Endothelial cell of hepatic sinusoid (primary cell): ENCODE data around the gene IRX5.

Experiments
- in situ Hi-C: cut with HindIII; loops from 2 replicates; pipeline ENCODE4 v1.10.0; 2017; ENCODE audit warnings: low sequenced_read_pairs

IRX5 gene

GRCh38 chr16:54929090-54930004 lies 1.3 kb upstream of the IRX5 start:
- in situ Hi-C loops = loop anchor here (10.0 kb wide), 1 partner anchor 645 kb away; the partner anchor contains the start of gene IRX3

GRCh38 chr16:54930869-54931119 lies 129 bp downstream of the IRX5 start:
- in situ Hi-C loops = loop anchor here (10.0 kb wide), 1 partner anchor 646 kb away; the partner anchor contains the start of gene IRX3

GRCh38 chr16:54931120-54932014 lies 702 bp downstream of the IRX5 start:
- in situ Hi-C loops = loop anchor here (10.0 kb wide), 1 partner anchor 647 kb away; the partner anchor contains the start of gene IRX3

GRCh38 chr16:54932021-54932660 lies 1.5 kb downstream of the IRX5 start:
- in situ Hi-C loops = loop anchor here (10.0 kb wide), 1 partner anchor 647 kb away; the partner anchor contains the start of gene IRX3

GRCh38 chr16:54932737-54933254 lies 2.1 kb downstream of the IRX5 start:
- in situ Hi-C loops = loop anchor here (10.0 kb wide), 1 partner anchor 648 kb away; the partner anchor contains the start of gene IRX3

GRCh38 chr16:54933281-54934011 lies 2.8 kb downstream of the IRX5 start:
- in situ Hi-C loops = loop anchor here (10.0 kb wide), 1 partner anchor 649 kb away; the partner anchor contains the start of gene IRX3

GRCh38 chr16:54934481-54935265 lies 4.0 kb downstream of the IRX5 start:
- in situ Hi-C loops = loop anchor here (10.0 kb wide), 1 partner anchor 650 kb away; the partner anchor contains the start of gene IRX3

GRCh38 chr16:54935266-54935968 lies 4.8 kb downstream of the IRX5 start:
- in situ Hi-C loops = loop anchor here (10.0 kb wide), 1 partner anchor 651 kb away; the partner anchor contains the start of gene IRX3

- in situ Hi-C loops = loop anchor here (10.0 kb wide), 1 partner anchor 652 kb away; the partner anchor contains the start of gene IRX3
These were observed 5.7 kb downstream of the IRX5 start for GRCh38 chr16:54936201-54936978.

- in situ Hi-C loops = loop anchor here (10.0 kb wide), 1 partner anchor 652 kb away; the partner anchor contains the start of gene IRX3
These were observed 6.5 kb downstream of the IRX5 start for GRCh38 chr16:54936979-54937670.

GRCh38 chr16:54937671-54938211 lies 7.1 kb downstream of the IRX5 start:
- in situ Hi-C loops = loop anchor here (10.0 kb wide), 1 partner anchor 653 kb away; the partner anchor contains the start of gene IRX3

- in situ Hi-C loops = loop anchor here (10.0 kb wide), 1 partner anchor 654 kb away; the partner anchor contains the start of gene IRX3
These were observed 7.8 kb downstream of the IRX5 start for GRCh38 chr16:54938212-54939028.

GRCh38 chr16:54939029-54939346 lies 8.3 kb downstream of the IRX5 start:
- in situ Hi-C loops = loop anchor here (10.0 kb wide), 1 partner anchor 654 kb away; the partner anchor contains the start of gene IRX3

- in situ Hi-C loops = loop anchor here (10.0 kb wide), 1 partner anchor 655 kb away; the partner anchor contains the start of gene IRX3
These were observed 9.0 kb downstream of the IRX5 start for GRCh38 chr16:54939510-54940278.

GRCh38 chr16:54940279-54940604 lies 9.6 kb downstream of the IRX5 start:
- in situ Hi-C loops = no loop called here
